Cardiac muscle cell (in vitro differentiated cells and primary cell): Measurements from ENCODE around the gene SLC22A31. TPM values are rescaled to one million over a fixed set of nuclear protein-coding genes. Genes with fewer than 3 reads are reported as not detected.

Experiments
- DNase-seq, 2 donors: peaks; one replicate each; pipeline versions ENCODE4 v3.0.0 to v3.0.0-alpha.2; 2010 to 2017; ENCODE audit warnings: low read depth in 1 of 2, low spot score in 1 of 2
- H3K27ac ChIP-seq: fragments of 200-600 bp; sonication (generic); 2 replicates; pipeline ENCODE4 v1.5.1; 2016
- H3K27me3 ChIP-seq: fragments of 200-600 bp; sonication (generic); 2 replicates; pipeline ENCODE4 v1.6.0; 2016; ENCODE audit warnings: control low read depth
- H3K36me3 ChIP-seq: fragments of 200-600 bp; sonication (generic); 2 replicates; pipeline ENCODE4 v1.5.1; 2016; ENCODE audit warnings: control low read depth
- H3K4me1 ChIP-seq: fragments of 200-600 bp; sonication (generic); 2 replicates; pipeline ENCODE4 v1.8.1; 2017; ENCODE audit warnings: low read depth, mild to moderate bottlenecking, mixed run types
- H3K4me3 ChIP-seq: fragments of 200-600 bp; sonication (generic); 2 replicates; pipeline ENCODE4 v1.5.1; 2016; ENCODE audit warnings: mild to moderate bottlenecking
- H3K9me3 ChIP-seq: fragments of 200-600 bp; sonication (generic); 2 replicates; pipeline ENCODE4 v1.5.1; 2017; ENCODE audit warnings: low read depth, mild to moderate bottlenecking, control low read depth
- polyA plus RNA-seq: library from polyadenylated mRNA; unstranded; fragments of >200 nt; fragmentation: Nextera tagmentation; extraction: Ambion mirVana; gene quantifications from 2 replicates; pipeline ENCODE4 v1.2.1, GENCODE V29; 2016
- total RNA-seq: library from RNA; depleted of rRNA; stranded (reverse); fragments of >200 nt; gene quantifications from 2 replicates; pipeline ENCODE4 v1.2.3, GENCODE V29; 2016
- TF ChIP-seq, protein P1 (sequence below): IDR thresholded peaks from 2 replicates; pipeline ENCODE4 v1.5.1; 2012; ENCODE audit warnings: low read depth, mild to moderate bottlenecking, low read length

Gene SLC22A31
- total and polyA plus RNA-seq, 2 experiments from 2014 or later, result 10.9 to 39.4 TPM

DNA sequence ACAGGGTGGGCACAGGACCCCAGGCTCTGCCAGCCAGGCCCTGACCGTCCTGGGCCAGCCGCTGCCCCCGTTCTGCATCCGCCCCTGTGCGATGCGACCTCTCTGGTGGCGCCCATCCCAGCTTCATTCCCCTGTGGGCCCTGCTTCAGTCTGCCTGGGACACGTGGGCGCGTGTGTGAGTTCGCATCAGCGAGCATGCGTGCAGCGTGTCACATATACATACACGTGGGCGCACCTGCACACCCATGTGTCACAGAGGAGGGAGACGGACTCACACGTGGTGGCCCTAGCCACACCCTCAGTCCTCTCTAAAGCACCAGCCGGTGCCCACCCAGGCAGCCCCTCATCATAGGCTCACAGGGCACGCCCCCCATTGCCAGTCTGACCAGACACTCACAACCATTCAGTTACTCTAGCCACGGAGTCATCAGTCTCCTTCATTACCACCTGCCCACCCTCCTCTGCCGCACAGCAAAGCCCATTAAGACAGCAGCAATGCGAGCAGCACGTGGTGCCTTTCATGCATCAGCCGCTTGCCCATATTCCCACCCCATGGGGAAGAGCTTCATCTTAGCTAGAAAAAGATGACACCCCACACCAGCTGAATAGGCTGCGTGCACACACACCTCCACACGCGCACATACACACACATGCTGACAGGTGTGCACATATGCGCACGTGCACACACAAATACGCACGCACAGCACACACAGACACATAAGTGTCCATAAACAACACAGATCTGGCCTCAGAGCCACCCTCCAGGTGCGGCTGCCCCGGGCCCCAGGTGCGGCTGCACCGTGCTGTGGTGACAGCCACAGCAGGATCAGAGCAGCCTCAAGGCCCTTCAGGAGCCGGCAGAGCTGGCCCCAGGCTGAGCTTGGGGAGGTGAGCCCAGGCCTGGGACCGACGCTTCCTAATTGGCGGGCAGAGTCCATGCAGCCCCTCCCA is 38.3 kb downstream of the SLC22A31 start:
- Histone ChIP-seq H3K9me3 (no peaks in the 10 kb centered on the region), H3K36me3 (no peaks in the 10 kb centered on the region), H3K4me1 (no peaks in the 10 kb centered on the region), H3K27ac (no peak overlapping the region), H3K27me3 (no peaks in the 10 kb centered on the region), H3K4me3 (no peak overlapping the region)
- DNase-seq, result no peak
- TF ChIP-seq, protein P1, sequence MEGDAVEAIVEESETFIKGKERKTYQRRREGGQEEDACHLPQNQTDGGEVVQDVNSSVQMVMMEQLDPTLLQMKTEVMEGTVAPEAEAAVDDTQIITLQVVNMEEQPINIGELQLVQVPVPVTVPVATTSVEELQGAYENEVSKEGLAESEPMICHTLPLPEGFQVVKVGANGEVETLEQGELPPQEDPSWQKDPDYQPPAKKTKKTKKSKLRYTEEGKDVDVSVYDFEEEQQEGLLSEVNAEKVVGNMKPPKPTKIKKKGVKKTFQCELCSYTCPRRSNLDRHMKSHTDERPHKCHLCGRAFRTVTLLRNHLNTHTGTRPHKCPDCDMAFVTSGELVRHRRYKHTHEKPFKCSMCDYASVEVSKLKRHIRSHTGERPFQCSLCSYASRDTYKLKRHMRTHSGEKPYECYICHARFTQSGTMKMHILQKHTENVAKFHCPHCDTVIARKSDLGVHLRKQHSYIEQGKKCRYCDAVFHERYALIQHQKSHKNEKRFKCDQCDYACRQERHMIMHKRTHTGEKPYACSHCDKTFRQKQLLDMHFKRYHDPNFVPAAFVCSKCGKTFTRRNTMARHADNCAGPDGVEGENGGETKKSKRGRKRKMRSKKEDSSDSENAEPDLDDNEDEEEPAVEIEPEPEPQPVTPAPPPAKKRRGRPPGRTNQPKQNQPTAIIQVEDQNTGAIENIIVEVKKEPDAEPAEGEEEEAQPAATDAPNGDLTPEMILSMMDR, result no peak

DNA sequence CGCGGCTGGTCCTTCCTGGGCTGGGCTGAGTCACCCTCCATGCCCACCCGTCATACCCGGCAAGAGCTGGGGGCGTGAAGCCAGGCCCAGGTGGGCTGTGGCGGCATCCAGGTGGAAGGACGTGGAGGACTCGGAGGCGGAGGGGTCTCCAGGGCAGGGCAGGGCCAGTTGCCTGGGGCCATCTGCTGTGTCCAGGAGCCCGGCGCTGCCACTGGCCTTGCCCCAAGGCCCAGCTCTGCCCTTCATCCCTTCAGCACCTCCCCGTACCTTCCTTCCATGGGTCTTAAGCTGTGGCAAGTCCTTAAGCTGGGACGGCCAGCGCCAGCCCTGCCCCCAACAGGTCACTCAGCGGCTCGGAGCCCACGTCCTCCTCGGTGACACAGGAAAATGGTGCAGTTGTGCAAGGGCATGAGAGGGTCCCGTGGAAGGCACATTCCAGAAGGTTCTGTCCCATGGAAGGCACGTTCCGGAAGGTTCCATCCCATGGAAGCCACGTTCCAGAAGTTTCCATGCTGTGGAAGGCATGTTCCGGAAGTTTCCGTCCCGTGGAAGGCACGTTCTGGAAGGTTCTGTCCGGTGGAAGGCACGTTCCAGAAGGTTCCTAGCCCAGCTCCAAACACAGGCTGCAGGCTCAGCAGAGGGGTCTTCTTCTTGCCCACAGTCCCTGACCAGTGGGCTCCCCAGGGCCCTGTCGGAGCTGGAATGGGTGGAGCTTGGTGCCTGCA is 39.2 kb downstream of the SLC22A31 start:
- DNase-seq, result no peak
- Histone ChIP-seq H3K9me3 (no peaks in the 10 kb centered on the region), H3K27me3 (no peaks in the 10 kb centered on the region), H3K27ac (no peak overlapping the region), H3K4me1 (no peaks in the 10 kb centered on the region), H3K4me3 (no peak overlapping the region), H3K36me3 (no peaks in the 10 kb centered on the region)
- TF ChIP-seq, protein P1, result no peak

DNA sequence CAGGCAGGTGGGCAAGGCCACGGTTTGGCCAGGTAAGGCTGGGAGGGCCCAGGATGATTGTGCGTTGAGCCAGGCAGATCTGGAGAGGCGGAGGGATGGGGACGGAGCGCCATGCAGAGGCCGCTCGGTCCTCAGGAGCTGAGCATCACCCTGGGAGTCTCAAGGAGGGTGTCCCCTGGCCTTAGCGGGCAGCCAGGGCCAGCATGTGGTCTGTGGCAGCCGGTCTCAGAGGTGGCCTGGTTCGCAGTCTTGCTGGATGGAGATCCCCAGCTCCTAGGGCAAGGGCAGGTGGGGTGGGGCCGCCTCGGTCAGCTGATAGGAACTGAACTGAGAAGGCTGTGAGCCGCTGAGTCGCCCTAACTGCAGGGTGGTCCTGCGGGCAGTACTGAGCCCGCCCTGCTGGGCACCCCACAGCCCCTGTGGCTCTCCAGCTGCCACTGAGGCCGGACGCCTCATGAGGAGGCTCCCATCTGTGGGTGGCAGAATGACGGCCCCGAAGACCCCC is 40.4 kb downstream of the SLC22A31 start:
- DNase-seq, result no peak
- no peaks in the 10 kb centered on the region for H3K9me3 ChIP-seq
- no peaks in the 10 kb centered on the region for H3K27me3 ChIP-seq
- H3K4me3 ChIP-seq, result no peak overlapping the region
- H3K4me1 ChIP-seq, result no peaks in the 10 kb centered on the region
- TF ChIP-seq, protein P1, result no peak
- no peaks in the 10 kb centered on the region for H3K36me3 ChIP-seq
- H3K27ac ChIP-seq, result no peak overlapping the region

DNA sequence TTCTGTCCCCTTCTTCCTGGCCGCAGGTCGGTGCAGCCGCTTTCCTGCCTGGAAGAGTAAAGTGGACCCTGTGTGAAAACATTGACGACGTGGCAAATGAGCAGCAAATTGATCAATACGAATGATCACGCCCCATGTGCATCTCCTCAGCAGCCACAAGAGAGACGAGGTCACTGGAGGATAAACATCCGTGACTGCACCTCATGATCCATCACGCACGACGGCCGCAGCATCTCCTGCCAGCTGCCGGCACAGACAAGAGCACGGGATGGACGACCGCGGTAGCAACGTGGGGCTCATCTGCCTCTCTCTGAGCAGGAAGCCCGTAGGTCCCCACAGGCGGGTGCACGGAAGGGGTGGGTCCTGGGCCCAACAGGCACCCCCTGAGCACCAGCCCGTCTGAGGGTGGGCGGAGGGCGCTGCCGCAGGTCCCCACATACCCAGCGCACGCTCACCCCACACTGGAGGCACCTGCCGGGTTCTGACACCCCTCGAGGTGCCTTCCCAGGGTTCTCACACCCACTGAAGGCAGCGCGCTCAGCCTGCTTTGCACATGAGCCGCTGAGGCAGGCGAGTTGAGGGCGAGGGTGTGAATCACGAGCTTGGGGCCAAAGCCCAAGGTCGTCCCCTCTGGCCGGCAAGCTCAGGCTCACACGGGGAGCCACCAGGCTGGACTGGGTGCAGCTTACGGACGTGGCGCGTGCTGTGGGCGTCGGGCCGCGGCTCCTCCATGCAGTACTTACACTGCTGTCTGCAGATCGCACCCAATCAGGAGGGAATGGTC is 41.1 kb downstream of the SLC22A31 start:
- H3K4me3 ChIP-seq, result no peak overlapping the region
- TF ChIP-seq, protein P1, result no peak
- H3K4me1 ChIP-seq, result no peaks in the 10 kb centered on the region
- H3K27me3 ChIP-seq, result no peaks in the 10 kb centered on the region
- no peaks in the 10 kb centered on the region for H3K9me3 ChIP-seq
- DNase-seq, result no peak
- no peak overlapping the region for H3K27ac ChIP-seq
- H3K36me3 ChIP-seq, result no peaks in the 10 kb centered on the region

GRCh38 chr16:89157778-89158177 is 42.6 kb downstream of the SLC22A31 start:
- Histone ChIP-seq H3K9me3 (no peaks in the 10 kb centered on the region), H3K27me3 (no peaks in the 10 kb centered on the region), H3K36me3 (no peaks in the 10 kb centered on the region), H3K4me3 (no peak overlapping the region), H3K4me1 (no peaks in the 10 kb centered on the region), H3K27ac (no peak overlapping the region)
- TF ChIP-seq, protein P1, result no peak
- no peak for DNase-seq
